GM19193 (cell line): ENCODE measurements around the gene VDAC1.

Experiments used
- POLR2A ChIP-seq: IDR thresholded peaks from 4 replicates; pipeline ENCODE4 v1.6.1; 2011; ENCODE audit not compliant: insufficient read depth, insufficient read length; ENCODE audit errors: extremely low read depth

The VDAC1 gene

GRCh38 chr5:133967698-133968203, 37.0 kb downstream of the VDAC1 start:
- TF ChIP-seq POLR2A, result no peak

GRCh38 chr5:133967124-133967523, 37.7 kb downstream of the VDAC1 start:
- no peak for TF ChIP-seq POLR2A

GRCh38 chr5:133966090-133966489, 38.7 kb downstream of the VDAC1 start:
- TF ChIP-seq POLR2A, result no peak

- no peak for TF ChIP-seq POLR2A
Measured at GRCh38 chr5:133963493-133964128, 41.2 kb downstream of the VDAC1 start.

- TF ChIP-seq POLR2A, result no peak
Measured at GRCh38 chr5:133962801-133963476, 41.8 kb downstream of the VDAC1 start.

GRCh38 chr5:133962131-133962530, 42.6 kb downstream of the VDAC1 start:
- no peak for TF ChIP-seq POLR2A

GRCh38 chr5:133959643-133960042, 45.1 kb downstream of the VDAC1 start:
- no peak for TF ChIP-seq POLR2A

- TF ChIP-seq POLR2A, result no peak
Measured at GRCh38 chr5:133957591-133957990, 47.2 kb downstream of the VDAC1 start.

GRCh38 chr5:133957080-133957479, 47.7 kb downstream of the VDAC1 start:
- no peak for TF ChIP-seq POLR2A

GRCh38 chr5:133953568-133954145, 51.1 kb downstream of the VDAC1 start:
- TF ChIP-seq POLR2A, result no peak

- no peak for TF ChIP-seq POLR2A
Measured at GRCh38 chr5:133952729-133953567, 51.8 kb downstream of the VDAC1 start.

- no peak for TF ChIP-seq POLR2A
Measured at GRCh38 chr5:133950821-133951612, 53.8 kb downstream of the VDAC1 start.

- no peak for TF ChIP-seq POLR2A
Measured at GRCh38 chr5:133948721-133949120, 56.1 kb downstream of the VDAC1 start.

GRCh38 chr5:133947431-133947841, 57.3 kb downstream of the VDAC1 start:
- no peak for TF ChIP-seq POLR2A
